Measurements from ENCODE around the gene ZFYVE27. TPM values are rescaled to one million over a fixed set of nuclear protein-coding genes. Genes with fewer than 3 reads are reported as not detected.
A peak's percentile ranks its signal among the peaks of the same experiment; 100 is the strongest.

ZFYVE27 gene
- total RNA-seq, 1 donor from 2014 or later = 29.4 TPM

- Histone ChIP-seq H3K36me3 (no peaks in the 10 kb centered on the region), H3K4me1 (no peaks in the 10 kb centered on the region), H3K4me3 (no peak overlapping the region), H3K27me3 (no peaks in the 10 kb centered on the region), H3K27ac (no peak overlapping the region), H3K9me3 (no peaks in the 10 kb centered on the region)
- DNase-seq (no peak), ATAC-seq (peak; percentile 97)
- intact Hi-C loops (cut with DNase I) = no loop called here
- TF ChIP-seq, protein P1, sequence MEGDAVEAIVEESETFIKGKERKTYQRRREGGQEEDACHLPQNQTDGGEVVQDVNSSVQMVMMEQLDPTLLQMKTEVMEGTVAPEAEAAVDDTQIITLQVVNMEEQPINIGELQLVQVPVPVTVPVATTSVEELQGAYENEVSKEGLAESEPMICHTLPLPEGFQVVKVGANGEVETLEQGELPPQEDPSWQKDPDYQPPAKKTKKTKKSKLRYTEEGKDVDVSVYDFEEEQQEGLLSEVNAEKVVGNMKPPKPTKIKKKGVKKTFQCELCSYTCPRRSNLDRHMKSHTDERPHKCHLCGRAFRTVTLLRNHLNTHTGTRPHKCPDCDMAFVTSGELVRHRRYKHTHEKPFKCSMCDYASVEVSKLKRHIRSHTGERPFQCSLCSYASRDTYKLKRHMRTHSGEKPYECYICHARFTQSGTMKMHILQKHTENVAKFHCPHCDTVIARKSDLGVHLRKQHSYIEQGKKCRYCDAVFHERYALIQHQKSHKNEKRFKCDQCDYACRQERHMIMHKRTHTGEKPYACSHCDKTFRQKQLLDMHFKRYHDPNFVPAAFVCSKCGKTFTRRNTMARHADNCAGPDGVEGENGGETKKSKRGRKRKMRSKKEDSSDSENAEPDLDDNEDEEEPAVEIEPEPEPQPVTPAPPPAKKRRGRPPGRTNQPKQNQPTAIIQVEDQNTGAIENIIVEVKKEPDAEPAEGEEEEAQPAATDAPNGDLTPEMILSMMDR (IDR thresholded peaks at IDR 0.05) = peak; percentile 90
Measured at GRCh38 chr10:97701438-97702069, 35.4 kb upstream of the ZFYVE27 start.

DNA sequence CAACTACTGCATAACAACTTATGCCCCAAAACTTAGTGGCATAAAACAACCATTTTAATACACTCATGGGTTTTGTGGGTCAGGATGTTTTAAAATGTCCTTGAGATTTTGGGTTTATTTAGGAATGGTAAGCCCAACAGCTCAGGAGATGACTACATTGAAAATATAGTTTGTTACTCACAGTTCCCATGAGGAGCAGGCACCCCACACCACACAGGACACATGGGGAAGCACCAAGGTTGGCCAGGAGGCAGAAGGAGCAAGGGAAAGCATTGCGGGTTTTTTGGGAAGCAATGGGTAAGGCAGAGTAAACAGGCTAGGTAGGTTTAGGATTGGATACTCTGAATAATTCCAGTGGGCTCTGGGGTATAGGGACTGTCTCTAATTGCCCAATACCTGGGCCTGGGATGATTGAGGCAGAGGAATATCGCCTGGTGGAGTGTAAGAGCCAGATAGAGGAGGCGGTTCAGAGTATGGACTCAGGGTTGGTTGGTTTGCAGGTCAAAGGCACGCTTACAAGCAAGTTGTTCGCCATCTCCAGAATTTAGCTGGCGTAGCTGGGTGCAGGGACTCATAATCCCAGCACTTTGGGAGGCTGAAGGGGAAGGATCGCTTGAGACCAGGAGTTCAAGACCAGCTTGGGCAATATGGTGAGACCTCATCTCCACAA is 33.4 kb upstream of the ZFYVE27 start:
- Histone ChIP-seq H3K9me3 (no peaks in the 10 kb centered on the region), H3K4me3 (no peak overlapping the region), H3K27me3 (no peaks in the 10 kb centered on the region), H3K27ac (no peak overlapping the region), H3K4me1 (no peaks in the 10 kb centered on the region), H3K36me3 (no peaks in the 10 kb centered on the region)
- TF ChIP-seq, protein P1 (IDR thresholded peaks at IDR 0.05) = no peak
- intact Hi-C loops (cut with DNase I) = no loop called here
- DNase-seq = no peak
- ATAC-seq = no peak

DNA sequence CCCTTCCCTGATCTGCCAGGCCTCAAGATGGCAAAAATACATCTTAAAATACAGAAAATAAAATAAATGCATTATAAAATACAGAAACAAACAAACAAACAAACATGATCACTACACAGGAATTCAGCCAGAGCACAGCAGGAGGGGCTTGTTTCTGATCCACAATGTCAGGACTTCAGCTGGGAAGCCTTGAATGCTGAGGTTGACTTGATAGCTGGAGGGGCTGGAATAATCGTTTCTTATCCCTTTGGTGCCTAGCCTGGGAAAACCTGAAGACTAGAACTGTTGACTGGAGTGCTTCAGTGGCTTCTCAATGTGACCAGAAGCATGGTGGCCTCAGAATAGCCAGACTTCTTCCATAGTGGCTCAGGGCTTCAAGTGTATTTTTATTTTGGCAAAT is 32.6 kb upstream of the ZFYVE27 start:
- H3K27me3 ChIP-seq = no peaks in the 10 kb centered on the region
- no peaks in the 10 kb centered on the region for H3K9me3 ChIP-seq
- intact Hi-C loops (cut with DNase I) = no loop called here
- no peak for ATAC-seq
- TF ChIP-seq, protein P1 (IDR thresholded peaks at IDR 0.05) = no peak
- H3K4me3 ChIP-seq = no peak overlapping the region
- DNase-seq = no peak
- no peaks in the 10 kb centered on the region for H3K36me3 ChIP-seq
- no peaks in the 10 kb centered on the region for H3K4me1 ChIP-seq
- H3K27ac ChIP-seq = no peak overlapping the region

- no peak for ATAC-seq
- H3K27ac ChIP-seq = no peak overlapping the region
- no peaks in the 10 kb centered on the region for H3K4me1 ChIP-seq
- H3K9me3 ChIP-seq = no peaks in the 10 kb centered on the region
- TF ChIP-seq, protein P1 (IDR thresholded peaks at IDR 0.05) = no peak
- intact Hi-C loops (cut with DNase I) = no loop called here
- no peaks in the 10 kb centered on the region for H3K36me3 ChIP-seq
- H3K27me3 ChIP-seq = no peaks in the 10 kb centered on the region
- no peak overlapping the region for H3K4me3 ChIP-seq
- DNase-seq = no peak
Measured at GRCh38 chr10:97705006-97705670, 31.8 kb upstream of the ZFYVE27 start.

- intact Hi-C loops (cut with DNase I) = no loop called here
- no peak overlapping the region for H3K27ac ChIP-seq
- no peak for ATAC-seq
Measured at GRCh38 chr10:97707134-97707861, 29.6 kb upstream of the ZFYVE27 start.

More at GRCh38 chr10:97707134-97707861, 29.6 kb upstream of the ZFYVE27 start:
- H3K4me1 ChIP-seq = no peaks in the 10 kb centered on the region
- no peaks in the 10 kb centered on the region for H3K9me3 ChIP-seq
- TF ChIP-seq, protein P1 (IDR thresholded peaks at IDR 0.05) = no peak
- H3K4me3 ChIP-seq = no peak overlapping the region
- no peak for DNase-seq
- no peaks in the 10 kb centered on the region for H3K36me3 ChIP-seq
- no peaks in the 10 kb centered on the region for H3K27me3 ChIP-seq

Data from upper lobe of right lung (tissue), 1 donor.